HL-60 (cell line): ENCODE results near the gene SPSB4.

ENCODE experiments used
- GABPA ChIP-seq: IDR thresholded peaks from 2 replicates; pipeline ENCODE4 v1.6.1; 2012; ENCODE audit warnings: low read depth
- TF ChIP-seq, protein P1 (sequence below): IDR thresholded peaks from one replicate; pipeline ENCODE4 v1.5.1; 2011; ENCODE audit warnings: low read length, control low read depth, inconsistent platforms; ENCODE audit not compliant: insufficient read depth
- TF ChIP-seq, protein P2 (sequence below): IDR thresholded peaks from 2 replicates; pipeline ENCODE4 v1.6.1; 2012; ENCODE audit warnings: low read depth; ENCODE audit not compliant: insufficient replicate concordance

DNA sequence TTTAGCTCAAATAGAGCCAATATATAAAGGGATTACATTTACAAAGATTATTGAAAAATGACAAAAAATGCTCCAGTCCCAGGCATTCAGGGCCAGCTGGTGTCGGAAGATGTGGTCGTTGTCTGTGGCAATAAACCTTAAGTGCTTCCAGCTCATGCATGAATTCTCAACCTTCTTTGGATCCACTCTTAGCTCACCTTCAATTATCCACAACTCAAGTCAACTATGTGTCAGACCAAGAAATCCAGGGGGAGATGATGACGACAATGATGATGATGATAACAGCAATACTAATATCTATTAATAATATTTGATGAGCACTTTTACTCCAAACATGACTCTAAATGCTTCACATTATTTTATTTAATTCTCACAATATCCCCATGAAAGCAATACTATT lies 126.9 kb downstream of the SPSB4 start:
- TF ChIP-seq, protein P1, sequence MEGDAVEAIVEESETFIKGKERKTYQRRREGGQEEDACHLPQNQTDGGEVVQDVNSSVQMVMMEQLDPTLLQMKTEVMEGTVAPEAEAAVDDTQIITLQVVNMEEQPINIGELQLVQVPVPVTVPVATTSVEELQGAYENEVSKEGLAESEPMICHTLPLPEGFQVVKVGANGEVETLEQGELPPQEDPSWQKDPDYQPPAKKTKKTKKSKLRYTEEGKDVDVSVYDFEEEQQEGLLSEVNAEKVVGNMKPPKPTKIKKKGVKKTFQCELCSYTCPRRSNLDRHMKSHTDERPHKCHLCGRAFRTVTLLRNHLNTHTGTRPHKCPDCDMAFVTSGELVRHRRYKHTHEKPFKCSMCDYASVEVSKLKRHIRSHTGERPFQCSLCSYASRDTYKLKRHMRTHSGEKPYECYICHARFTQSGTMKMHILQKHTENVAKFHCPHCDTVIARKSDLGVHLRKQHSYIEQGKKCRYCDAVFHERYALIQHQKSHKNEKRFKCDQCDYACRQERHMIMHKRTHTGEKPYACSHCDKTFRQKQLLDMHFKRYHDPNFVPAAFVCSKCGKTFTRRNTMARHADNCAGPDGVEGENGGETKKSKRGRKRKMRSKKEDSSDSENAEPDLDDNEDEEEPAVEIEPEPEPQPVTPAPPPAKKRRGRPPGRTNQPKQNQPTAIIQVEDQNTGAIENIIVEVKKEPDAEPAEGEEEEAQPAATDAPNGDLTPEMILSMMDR: no peak
- no peak for TF ChIP-seq GABPA
- TF ChIP-seq, protein P2, sequence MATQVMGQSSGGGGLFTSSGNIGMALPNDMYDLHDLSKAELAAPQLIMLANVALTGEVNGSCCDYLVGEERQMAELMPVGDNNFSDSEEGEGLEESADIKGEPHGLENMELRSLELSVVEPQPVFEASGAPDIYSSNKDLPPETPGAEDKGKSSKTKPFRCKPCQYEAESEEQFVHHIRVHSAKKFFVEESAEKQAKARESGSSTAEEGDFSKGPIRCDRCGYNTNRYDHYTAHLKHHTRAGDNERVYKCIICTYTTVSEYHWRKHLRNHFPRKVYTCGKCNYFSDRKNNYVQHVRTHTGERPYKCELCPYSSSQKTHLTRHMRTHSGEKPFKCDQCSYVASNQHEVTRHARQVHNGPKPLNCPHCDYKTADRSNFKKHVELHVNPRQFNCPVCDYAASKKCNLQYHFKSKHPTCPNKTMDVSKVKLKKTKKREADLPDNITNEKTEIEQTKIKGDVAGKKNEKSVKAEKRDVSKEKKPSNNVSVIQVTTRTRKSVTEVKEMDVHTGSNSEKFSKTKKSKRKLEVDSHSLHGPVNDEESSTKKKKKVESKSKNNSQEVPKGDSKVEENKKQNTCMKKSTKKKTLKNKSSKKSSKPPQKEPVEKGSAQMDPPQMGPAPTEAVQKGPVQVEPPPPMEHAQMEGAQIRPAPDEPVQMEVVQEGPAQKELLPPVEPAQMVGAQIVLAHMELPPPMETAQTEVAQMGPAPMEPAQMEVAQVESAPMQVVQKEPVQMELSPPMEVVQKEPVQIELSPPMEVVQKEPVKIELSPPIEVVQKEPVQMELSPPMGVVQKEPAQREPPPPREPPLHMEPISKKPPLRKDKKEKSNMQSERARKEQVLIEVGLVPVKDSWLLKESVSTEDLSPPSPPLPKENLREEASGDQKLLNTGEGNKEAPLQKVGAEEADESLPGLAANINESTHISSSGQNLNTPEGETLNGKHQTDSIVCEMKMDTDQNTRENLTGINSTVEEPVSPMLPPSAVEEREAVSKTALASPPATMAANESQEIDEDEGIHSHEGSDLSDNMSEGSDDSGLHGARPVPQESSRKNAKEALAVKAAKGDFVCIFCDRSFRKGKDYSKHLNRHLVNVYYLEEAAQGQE: no peak
